ENCODE results near the gene PITPNM3. TPM values are rescaled to one million over a fixed set of nuclear protein-coding genes. Genes with fewer than 3 reads are reported as not detected.

Gene PITPNM3
- total RNA-seq, 6 experiments from 2014 or later = 0.94 to 1.1 (median 1.0) TPM

- Mint-ChIP-seq H3K4me1 (ENCODE audit: low read depth) (peaks cover 16% of the 10 kb centered on the region), H3K4me3 (no peak overlapping the region)
Observed at GRCh38 chr17:6456321-6456720, 100.0 kb downstream of the PITPNM3 start.

GRCh38 chr17:6455321-6455705 lies 101.0 kb downstream of the PITPNM3 start:
- H3K27me3 Mint-ChIP-seq (ENCODE audit: insufficient read depth) = peaks cover 2% of the 10 kb centered on the region
- no peaks in the 10 kb centered on the region for H3K36me3 Mint-ChIP-seq (ENCODE audit: low read depth)
- no peak for DNase-seq
- peaks cover 16% of the 10 kb centered on the region for H3K4me1 Mint-ChIP-seq (ENCODE audit: low read depth)
- no peak overlapping the region for H3K4me3 Mint-ChIP-seq
- H3K9me3 Mint-ChIP-seq = no peaks in the 10 kb centered on the region
- H3K27ac Mint-ChIP-seq = no peak overlapping the region
- TF ChIP-seq, protein P1, sequence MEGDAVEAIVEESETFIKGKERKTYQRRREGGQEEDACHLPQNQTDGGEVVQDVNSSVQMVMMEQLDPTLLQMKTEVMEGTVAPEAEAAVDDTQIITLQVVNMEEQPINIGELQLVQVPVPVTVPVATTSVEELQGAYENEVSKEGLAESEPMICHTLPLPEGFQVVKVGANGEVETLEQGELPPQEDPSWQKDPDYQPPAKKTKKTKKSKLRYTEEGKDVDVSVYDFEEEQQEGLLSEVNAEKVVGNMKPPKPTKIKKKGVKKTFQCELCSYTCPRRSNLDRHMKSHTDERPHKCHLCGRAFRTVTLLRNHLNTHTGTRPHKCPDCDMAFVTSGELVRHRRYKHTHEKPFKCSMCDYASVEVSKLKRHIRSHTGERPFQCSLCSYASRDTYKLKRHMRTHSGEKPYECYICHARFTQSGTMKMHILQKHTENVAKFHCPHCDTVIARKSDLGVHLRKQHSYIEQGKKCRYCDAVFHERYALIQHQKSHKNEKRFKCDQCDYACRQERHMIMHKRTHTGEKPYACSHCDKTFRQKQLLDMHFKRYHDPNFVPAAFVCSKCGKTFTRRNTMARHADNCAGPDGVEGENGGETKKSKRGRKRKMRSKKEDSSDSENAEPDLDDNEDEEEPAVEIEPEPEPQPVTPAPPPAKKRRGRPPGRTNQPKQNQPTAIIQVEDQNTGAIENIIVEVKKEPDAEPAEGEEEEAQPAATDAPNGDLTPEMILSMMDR (IDR thresholded peaks at IDR 0.05) = no peak

More at GRCh38 chr17:6456321-6456720, 100.0 kb downstream of the PITPNM3 start:
- H3K36me3 Mint-ChIP-seq (ENCODE audit: low read depth) = no peaks in the 10 kb centered on the region
- TF ChIP-seq, protein P1 (IDR thresholded peaks at IDR 0.05) = no peak
- H3K27ac Mint-ChIP-seq = no peak overlapping the region
- DNase-seq = no peak
- H3K27me3 Mint-ChIP-seq (ENCODE audit: insufficient read depth) = peaks cover 2% of the 10 kb centered on the region
- H3K9me3 Mint-ChIP-seq = no peaks in the 10 kb centered on the region

GRCh38 chr17:6454495-6455320 lies 101.6 kb downstream of the PITPNM3 start:
- TF ChIP-seq, protein P1 (IDR thresholded peaks at IDR 0.05) = no peak
- Mint-ChIP-seq H3K27me3 (ENCODE audit: insufficient read depth) (peaks cover 2% of the 10 kb centered on the region), H3K36me3 (ENCODE audit: low read depth) (0 out of 2 replicates have a peak, but pooled peaks cover 4% of the 10 kb centered on the region), H3K9me3 (no peaks in the 10 kb centered on the region), H3K27ac (no peak overlapping the region), H3K4me3 (no peak overlapping the region), H3K4me1 (ENCODE audit: low read depth) (peaks cover 16% of the 10 kb centered on the region)
- DNase-seq = no peak

DNA sequence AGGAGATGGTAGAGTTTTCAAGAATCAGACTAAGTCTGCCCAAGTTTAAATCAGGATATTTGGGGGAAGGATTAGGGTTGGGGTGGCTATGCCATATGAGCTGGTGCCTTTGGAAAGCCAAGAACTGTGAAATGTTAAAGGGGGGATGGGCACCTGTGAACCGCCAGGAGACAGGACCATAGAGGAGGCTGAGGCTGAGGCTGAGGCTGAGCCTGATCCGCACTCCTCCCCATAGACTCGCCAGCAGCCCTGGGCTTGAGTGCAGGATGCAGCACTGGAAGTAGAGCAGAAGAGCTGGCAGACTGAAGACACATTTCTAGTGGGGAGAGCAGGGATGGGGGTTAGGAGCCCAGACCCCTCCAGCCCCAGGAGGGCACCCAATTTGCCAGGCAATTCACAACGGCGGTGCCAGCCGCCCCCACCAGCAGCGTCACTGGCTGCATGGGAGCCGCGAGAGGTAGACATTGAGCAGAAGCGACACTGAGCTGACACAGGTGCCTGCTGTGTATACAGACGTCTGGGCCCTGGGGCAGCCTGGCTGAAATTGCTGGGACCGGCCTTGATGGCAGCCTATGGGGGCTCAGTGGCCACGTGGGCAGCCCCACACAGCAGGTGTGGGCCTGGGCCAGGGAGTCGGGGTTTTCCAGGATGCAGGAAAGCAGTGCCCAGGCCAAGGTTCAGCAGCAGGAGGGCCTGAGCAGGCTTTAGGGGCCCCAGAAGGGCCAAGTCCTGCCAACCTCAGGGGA lies 102.9 kb downstream of the PITPNM3 start:
- H3K27ac Mint-ChIP-seq = no peak overlapping the region
- peaks cover 16% of the 10 kb centered on the region for H3K4me1 Mint-ChIP-seq (ENCODE audit: low read depth)
- peaks cover 2% of the 10 kb centered on the region for H3K27me3 Mint-ChIP-seq (ENCODE audit: insufficient read depth)
- H3K4me3 Mint-ChIP-seq = no peak overlapping the region
- H3K9me3 Mint-ChIP-seq = no peaks in the 10 kb centered on the region
- no peak for DNase-seq
- TF ChIP-seq, protein P1 (IDR thresholded peaks at IDR 0.05) = no peak
- 0 out of 2 replicates have a peak, but pooled peaks cover 7% of the 10 kb centered on the region for H3K36me3 Mint-ChIP-seq (ENCODE audit: low read depth)

GRCh38 chr17:6452471-6453266 lies 103.7 kb downstream of the PITPNM3 start:
- H3K36me3 Mint-ChIP-seq (ENCODE audit: low read depth) = 0 out of 2 replicates have a peak, but pooled peaks cover 7% of the 10 kb centered on the region
- H3K9me3 Mint-ChIP-seq = no peaks in the 10 kb centered on the region
- H3K4me1 Mint-ChIP-seq (ENCODE audit: low read depth) = peaks cover 15% of the 10 kb centered on the region
- no peak overlapping the region for H3K4me3 Mint-ChIP-seq
- peaks cover 2% of the 10 kb centered on the region for H3K27me3 Mint-ChIP-seq (ENCODE audit: insufficient read depth)
- H3K27ac Mint-ChIP-seq = no peak overlapping the region
- TF ChIP-seq, protein P1 (IDR thresholded peaks at IDR 0.05) = no peak
- DNase-seq = no peak

Measured in HFFc6 (cell line).